Mesenchymal stem cell (in vitro differentiated cells and primary cell): ENCODE data around the gene NIPA2.

ENCODE experiments used
- DNase-seq: peaks from one replicate; pipeline ENCODE4 v3.0.0-alpha.2; 2013
- H2AFZ ChIP-seq: one replicate; pipeline ENCODE4 v1.6.1; 2013; ENCODE audit warnings: low read depth, mild to moderate bottlenecking, control low read depth, inconsistent platforms, low read length, moderate library complexity
- H2AK5ac ChIP-seq: 2 replicates; pipeline ENCODE4 v1.6.1; 2013; ENCODE audit warnings: low read length, moderate library complexity, mild to moderate bottlenecking, inconsistent platforms; ENCODE audit not compliant: severe bottlenecking
- H2BK120ac ChIP-seq: one replicate; pipeline ENCODE4 v1.6.1; 2013; ENCODE audit warnings: low read depth, mild to moderate bottlenecking, inconsistent platforms, low read length, moderate library complexity
- H2BK12ac ChIP-seq, 2 experiments: one replicate each; pipeline ENCODE4 v1.6.1; 2013; ENCODE audit warnings: inconsistent platforms in 2 of 2, low read length in 2 of 2, mild to moderate bottlenecking in 2 of 2, moderate library complexity in 2 of 2, control low read depth in 1 of 2
- H2BK15ac ChIP-seq: one replicate; pipeline ENCODE4 v1.6.1; 2013; ENCODE audit warnings: mild to moderate bottlenecking, low read depth, inconsistent platforms; ENCODE audit not compliant: poor library complexity, severe bottlenecking
- H2BK5ac ChIP-seq: 2 replicates; pipeline ENCODE4 v1.6.1; 2013; ENCODE audit warnings: low read depth, mild to moderate bottlenecking, low read length, control low read depth, inconsistent platforms; ENCODE audit not compliant: poor library complexity, severe bottlenecking
- H3K14ac ChIP-seq, 2 experiments: one replicate each; pipeline ENCODE4 v1.6.1; 2013; ENCODE audit warnings: inconsistent platforms in 2 of 2, low read length in 2 of 2, control low read depth in 1 of 2, mild to moderate bottlenecking in 1 of 2, moderate library complexity in 1 of 2
- H3K18ac ChIP-seq, 2 experiments: one replicate each; pipeline ENCODE4 v1.6.1; 2013; ENCODE audit warnings: inconsistent platforms in 2 of 2, low read length in 2 of 2, control low read depth in 1 of 2, low read depth in 1 of 2, mild to moderate bottlenecking in 1 of 2
- H3K23ac ChIP-seq, 2 experiments: one replicate each; pipeline ENCODE4 v1.6.1; 2013; ENCODE audit warnings: inconsistent platforms in 2 of 2, low read length in 2 of 2, mild to moderate bottlenecking in 2 of 2, moderate library complexity in 2 of 2, control low read depth in 1 of 2
- H3K27ac ChIP-seq: 2 replicates; pipeline ENCODE4 v1.5.1; 2013; ENCODE audit warnings: mild to moderate bottlenecking, moderate library complexity, low read length, control low read depth, inconsistent platforms; ENCODE audit not compliant: poor library complexity, severe bottlenecking
- H3K27me3 ChIP-seq, 2 experiments: 2 replicates each; pipeline versions ENCODE4 v1.6.1 to v1.7.0; 2013; ENCODE audit warnings: low read length in 2 of 2, mild to moderate bottlenecking in 2 of 2, moderate library complexity in 2 of 2, control low read depth in 1 of 2, inconsistent platforms in 1 of 2; ENCODE audit not compliant: control insufficient read depth in 1 of 2, insufficient read depth in 1 of 2
- H3K36me3 ChIP-seq, 2 experiments: 2 replicates each; pipeline versions ENCODE4 v1.6.1 to v1.7.0; 2013; ENCODE audit warnings: low read length in 2 of 2, control low read depth in 1 of 2, inconsistent platforms in 1 of 2, low read depth in 1 of 2, mild to moderate bottlenecking in 1 of 2; ENCODE audit not compliant: insufficient read depth in 2 of 2, control insufficient read depth in 1 of 2
- H3K4ac ChIP-seq, 2 experiments: one replicate each; pipeline ENCODE4 v1.6.1; 2013; ENCODE audit warnings: inconsistent platforms in 2 of 2, low read length in 2 of 2, mild to moderate bottlenecking in 2 of 2, moderate library complexity in 2 of 2, control low read depth in 1 of 2, low read depth in 1 of 2
- H3K4me1 ChIP-seq: 2 replicates; pipeline ENCODE4 v1.6.1; 2013; ENCODE audit warnings: low read depth, low read length, control low read depth; ENCODE audit not compliant: control insufficient read depth, insufficient read depth
- H3K4me2 ChIP-seq: 2 replicates; pipeline ENCODE4 v1.6.1; 2013; ENCODE audit warnings: low read length, mild to moderate bottlenecking, inconsistent platforms; ENCODE audit not compliant: poor library complexity, severe bottlenecking
- H3K4me3 ChIP-seq, 2 experiments: 2 replicates each; pipeline versions ENCODE4 v1.5.1 to v1.7.0; 2013; ENCODE audit warnings: low read length in 2 of 2, mild to moderate bottlenecking in 2 of 2, control low read depth in 1 of 2, low read depth in 1 of 2; ENCODE audit not compliant: insufficient read depth in 1 of 2
- H3K79me1 ChIP-seq: replicated peaks from 2 replicates; pipeline ENCODE4 v1.6.1; 2013; ENCODE audit warnings: mild to moderate bottlenecking, control low read depth, low read length, inconsistent platforms; ENCODE audit not compliant: poor library complexity, severe bottlenecking
- H3K9ac ChIP-seq: 2 replicates; pipeline ENCODE4 v1.7.0; 2013; ENCODE audit warnings: mild to moderate bottlenecking, low read length, moderate library complexity
- H3K9me3 ChIP-seq: 2 replicates; pipeline ENCODE4 v1.7.0; 2013; ENCODE audit warnings: mild to moderate bottlenecking, low read length; ENCODE audit not compliant: control insufficient read depth
- H4K8ac ChIP-seq: one replicate; pipeline ENCODE4 v1.6.1; 2013; ENCODE audit warnings: inconsistent platforms, mild to moderate bottlenecking, low read length, moderate library complexity
- H4K91ac ChIP-seq: one replicate; pipeline ENCODE4 v1.6.1; 2013; ENCODE audit warnings: mild to moderate bottlenecking, low read length, inconsistent platforms
- WGBS: methylation state at CpG from one replicate; pipeline ENCODE4 v1.1.7; 2013; ENCODE audit warnings: mixed read lengths; 5-methylcytosine and 5-hydroxymethylcytosine counted together

NIPA2 gene

GRCh38 chr15:22877607-22878006, 39.1 kb downstream of the NIPA2 start:
- Histone ChIP-seq H3K27ac (no peak overlapping the region), H2BK12ac (no peak overlapping the region), H2BK5ac (no peak overlapping the region), H3K14ac (no peak overlapping the region), H2AK5ac (no peak overlapping the region), H2AFZ (no peak overlapping the region), H3K9me3 (no peaks in the 10 kb centered on the region), H3K36me3 (peaks cover 69 to 91% of the 10 kb centered on the region in 2 experiments), H3K18ac (no peak overlapping the region), H3K27me3 (no peaks in the 10 kb centered on the region), H4K91ac (no peak overlapping the region), H4K8ac (no peak overlapping the region), H3K23ac (no peak overlapping the region), H3K4me3 (no peak overlapping the region), H3K4me1 (peaks cover 14% of the 10 kb centered on the region), H2BK15ac (no peak overlapping the region), H3K4me2 (no peak overlapping the region), H3K9ac (no peak overlapping the region), H3K4ac (no peak overlapping the region), H2BK120ac (no peak overlapping the region), H3K79me1 (peaks cover 42% of the 10 kb centered on the region)
- WGBS, result 97% methylated on average over 8 of the region's 8 CpGs
- no peak for DNase-seq

GRCh38 chr15:22878103-22878502, 39.6 kb downstream of the NIPA2 start:
- Histone ChIP-seq H3K4ac (no peak overlapping the region), H2BK5ac (no peak overlapping the region), H3K4me1 (peaks cover 10% of the 10 kb centered on the region), H3K36me3 (peaks cover 72 to 91% of the 10 kb centered on the region in 2 experiments), H3K4me3 (no peak overlapping the region), H3K9me3 (no peaks in the 10 kb centered on the region), H3K4me2 (no peak overlapping the region), H3K23ac (no peak overlapping the region), H3K27me3 (no peaks in the 10 kb centered on the region), H4K91ac (no peak overlapping the region), H2AFZ (no peak overlapping the region), H3K14ac (no peak overlapping the region), H3K9ac (no peak overlapping the region), H2BK120ac (no peak overlapping the region), H3K27ac (no peak overlapping the region), H2AK5ac (no peak overlapping the region), H3K18ac (no peak overlapping the region), H4K8ac (no peak overlapping the region), H3K79me1 (peaks cover 42% of the 10 kb centered on the region), H2BK15ac (no peak overlapping the region), H2BK12ac (no peak overlapping the region)
- WGBS, result 97% methylated on average over 10 of the region's 10 CpGs
- no peak for DNase-seq

GRCh38 chr15:22880068-22880980, 41.9 kb downstream of the NIPA2 start:
- no peaks in the 10 kb centered on the region for H3K4me1 ChIP-seq
- H3K14ac ChIP-seq, result no peak overlapping the region
- no peak overlapping the region for H3K4ac ChIP-seq
- H2AK5ac ChIP-seq, result no peak overlapping the region
- H2BK15ac ChIP-seq, result no peak overlapping the region
- no peak overlapping the region for H3K23ac ChIP-seq
- no peak overlapping the region for H2BK120ac ChIP-seq
- DNase-seq, result no peak
- no peak overlapping the region for H4K91ac ChIP-seq
- no peak overlapping the region for H3K27ac ChIP-seq
- H3K36me3 ChIP-seq, result peaks cover 57 to 70% of the 10 kb centered on the region in 2 experiments
- no peaks in the 10 kb centered on the region for H3K9me3 ChIP-seq
- 97% methylated on average over 33 of the region's 33 CpGs for WGBS
- H3K9ac ChIP-seq, result no peak overlapping the region
- no peak overlapping the region for H2BK12ac ChIP-seq
- H3K4me3 ChIP-seq, result no peak overlapping the region
- H3K27me3 ChIP-seq, result no peaks in the 10 kb centered on the region
- no peak overlapping the region for H2AFZ ChIP-seq
- no peak overlapping the region for H2BK5ac ChIP-seq
- H4K8ac ChIP-seq, result no peak overlapping the region
- no peak overlapping the region for H3K18ac ChIP-seq
- H3K79me1 ChIP-seq, result peaks cover 41% of the 10 kb centered on the region
- no peak overlapping the region for H3K4me2 ChIP-seq

GRCh38 chr15:22880981-22881738, 42.7 kb downstream of the NIPA2 start:
- WGBS, result 96% methylated on average over 19 of the region's 19 CpGs
- no peak overlapping the region for H2AFZ ChIP-seq
- H3K4me2 ChIP-seq, result no peak overlapping the region
- no peak overlapping the region for H2BK15ac ChIP-seq
- H3K4ac ChIP-seq, result no peak overlapping the region
- H2BK5ac ChIP-seq, result no peak overlapping the region
- H3K14ac ChIP-seq, result no peak overlapping the region
- peaks cover 55 to 63% of the 10 kb centered on the region in 2 experiments for H3K36me3 ChIP-seq
- no peak overlapping the region for H3K27ac ChIP-seq
- no peaks in the 10 kb centered on the region for H3K9me3 ChIP-seq
- H4K91ac ChIP-seq, result no peak overlapping the region
- no peak overlapping the region for H4K8ac ChIP-seq
- no peak for DNase-seq
- no peaks in the 10 kb centered on the region for H3K27me3 ChIP-seq
- no peak overlapping the region for H2BK120ac ChIP-seq
- no peak overlapping the region for H3K23ac ChIP-seq
- H3K79me1 ChIP-seq, result peaks cover 36% of the 10 kb centered on the region
- no peak overlapping the region for H2BK12ac ChIP-seq
- H2AK5ac ChIP-seq, result no peak overlapping the region
- H3K4me3 ChIP-seq, result no peak overlapping the region
- H3K4me1 ChIP-seq, result no peaks in the 10 kb centered on the region
- H3K18ac ChIP-seq, result no peak overlapping the region
- H3K9ac ChIP-seq, result no peak overlapping the region
